MM.1S (cell line): ENCODE data around the gene MTFMT.

Experiments used
- DNase-seq: peaks from one replicate; pipeline ENCODE4 v3.0.0-alpha.2; 2015
- H2AFZ ChIP-seq: fragments of 300-600 bp; sonication (generic); 2 replicates; pipeline ENCODE4 v1.6.0; 2016; ENCODE audit warnings: antibody characterized with exemption, low read length
- H3F3A ChIP-seq: fragments of 300-600 bp; sonication (generic); 2 replicates; pipeline ENCODE4 v1.6.1; 2016; ENCODE audit warnings: mild to moderate bottlenecking, antibody characterized with exemption, low read length, moderate library complexity, mixed read lengths; ENCODE audit not compliant: insufficient read depth
- H3K27ac ChIP-seq: fragments of 300-600 bp; sonication (generic); 2 replicates; pipeline ENCODE4 v1.5.1; 2016; ENCODE audit warnings: mild to moderate bottlenecking, low read length
- H3K27me3 ChIP-seq: fragments of 300-600 bp; sonication (generic); replicated peaks from 2 replicates; pipeline ENCODE4 v1.6.0; 2016; ENCODE audit warnings: low read length; ENCODE audit not compliant: insufficient read depth
- H3K36me3 ChIP-seq: fragments of 300-600 bp; sonication (generic); replicated peaks from 2 replicates; pipeline ENCODE4 v1.6.1; 2016; ENCODE audit warnings: mild to moderate bottlenecking, low read length, mixed read lengths; ENCODE audit not compliant: insufficient read depth
- H3K4me1 ChIP-seq: fragments of 300-600 bp; sonication (generic); 2 replicates; pipeline ENCODE4 v1.6.1; 2016; ENCODE audit warnings: low read length, mixed read lengths
- H3K4me2 ChIP-seq: fragments of 300-600 bp; sonication (generic); 2 replicates; pipeline ENCODE4 v1.6.0; 2016; ENCODE audit warnings: low read depth, low read length
- H3K4me3 ChIP-seq: fragments of 300-600 bp; sonication (generic); 2 replicates; pipeline ENCODE4 v1.5.1; 2016; ENCODE audit warnings: low read length, mixed read lengths
- H3K79me2 ChIP-seq: fragments of 300-600 bp; sonication (generic); 2 replicates; pipeline ENCODE4 v1.6.1; 2016; ENCODE audit warnings: mixed run types, low read length, mixed read lengths
- H3K9ac ChIP-seq: fragments of 300-600 bp; sonication (generic); 2 replicates; pipeline ENCODE4 v1.6.1; 2016; ENCODE audit warnings: low read length, mixed read lengths
- H3K9me2 ChIP-seq: fragments of 300-600 bp; sonication (generic); replicated peaks from 2 replicates; pipeline ENCODE4 v1.6.1; 2016; ENCODE audit warnings: mild to moderate bottlenecking, low read length, mixed read lengths; ENCODE audit not compliant: insufficient read depth
- H3K9me3 ChIP-seq: fragments of 300-600 bp; sonication (generic); replicated peaks from 2 replicates; pipeline ENCODE4 v1.6.1; 2016; ENCODE audit warnings: mild to moderate bottlenecking, low read length, mixed read lengths; ENCODE audit not compliant: insufficient read depth
- H4K20me1 ChIP-seq: fragments of 300-600 bp; sonication (generic); 2 replicates; pipeline ENCODE4 v1.6.1; 2016; ENCODE audit warnings: mild to moderate bottlenecking, low read length, moderate library complexity, mixed read lengths; ENCODE audit not compliant: insufficient read depth
- CTCF ChIP-seq: fragments of 300-600 bp; sonication (generic); IDR thresholded peaks from 2 replicates; pipeline ENCODE4 v1.5.1; 2016; ENCODE audit warnings: antibody characterized with exemption, low read length, mixed read lengths
- EZH2 ChIP-seq: fragments of 300-600 bp; sonication (generic); optimal IDR thresholded peaks from 2 replicates; pipeline ENCODE3; 2017; ENCODE audit warnings: low read depth, mild to moderate bottlenecking, antibody characterized with exemption, low read length, mixed read lengths
- EZH2phosphoT487 ChIP-seq: fragments of 300-600 bp; sonication (generic); IDR thresholded peaks from 2 replicates; pipeline ENCODE4 v1.6.1; 2018; ENCODE audit warnings: antibody characterized with exemption, low read length

The MTFMT gene

GRCh38 chr15:65051266-65051665, 21.8 kb upstream of the MTFMT start:
- no peak for DNase-seq
- Histone ChIP-seq H4K20me1 (no peaks in the 10 kb centered on the region), H3K27ac (peak overlapping the region; percentile 84; the same call in 1 of the 2 replicates), H3K4me1 (peaks cover 46% of the 10 kb centered on the region), H3K4me3 (no peak overlapping the region), H3K9me2 (no peaks in the 10 kb centered on the region), H3K4me2 (peak overlapping the region; percentile 31; the same call in 1 of the 2 replicates), H3K36me3 (no peaks in the 10 kb centered on the region), H3K27me3 (no peaks in the 10 kb centered on the region), H2AFZ (peak overlapping the region; percentile 9; the same call in 1 of the 2 replicates), H3F3A (peaks cover 40% of the 10 kb centered on the region), H3K79me2 (no peaks in the 10 kb centered on the region), H3K9me3 (no peaks in the 10 kb centered on the region), H3K9ac (no peak overlapping the region)
- TF ChIP-seq EZH2: no peak
- TF ChIP-seq CTCF: no peak
- no peak for TF ChIP-seq EZH2phosphoT487

- Histone ChIP-seq H3K27me3 (no peaks in the 10 kb centered on the region), H3K79me2 (no peaks in the 10 kb centered on the region), H3K36me3 (no peaks in the 10 kb centered on the region), H3K27ac (peak overlapping the region; percentile 34; the same call in 1 of the 2 replicates), H4K20me1 (no peaks in the 10 kb centered on the region), H2AFZ (peak overlapping the region; percentile 86; the same call in 1 of the 2 replicates), H3K4me1 (peaks cover 46% of the 10 kb centered on the region), H3K4me2 (peak overlapping the region; percentile 98), H3K9ac (peak overlapping the region; percentile 35; the same call in 1 of the 2 replicates), H3K9me2 (no peaks in the 10 kb centered on the region), H3K9me3 (no peaks in the 10 kb centered on the region), H3F3A (peaks cover 40% of the 10 kb centered on the region), H3K4me3 (0 out of 2 replicates have a peak overlapping the region, but pooled peaks have one; percentile 61)
- TF ChIP-seq EZH2phosphoT487: no peak
- TF ChIP-seq EZH2: no peak
- TF ChIP-seq CTCF: no peak
- no peak for DNase-seq
These were observed 20.8 kb upstream of the MTFMT start for GRCh38 chr15:65050270-65050669.

DNA sequence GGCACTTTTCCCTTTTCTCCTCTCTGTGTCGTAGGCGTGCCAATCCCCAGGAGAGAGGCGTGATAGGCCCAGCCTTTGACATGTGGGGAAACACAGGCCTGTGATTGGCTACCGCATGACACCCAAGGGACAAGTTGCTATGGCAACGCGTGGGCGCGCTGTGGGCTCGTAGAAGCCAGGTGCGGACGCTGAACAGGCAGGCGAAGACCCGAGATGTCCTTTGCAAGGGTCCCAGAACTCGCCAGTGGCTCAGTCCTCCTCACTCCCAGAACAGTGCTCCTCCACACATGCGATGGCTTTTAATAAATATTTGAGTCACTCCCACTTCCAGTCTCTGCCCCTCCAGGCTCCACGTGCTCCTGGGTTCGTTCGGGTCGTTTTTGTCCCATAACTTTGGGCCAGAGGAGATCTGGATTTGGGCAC, 20.0 kb upstream of the MTFMT start:
- Histone ChIP-seq H3F3A (peaks cover 40% of the 10 kb centered on the region), H3K9me2 (no peaks in the 10 kb centered on the region), H3K27me3 (no peaks in the 10 kb centered on the region)

More for the DNA sequence above, 20.0 kb upstream of the MTFMT start:
- H3K36me3 ChIP-seq: no peaks in the 10 kb centered on the region
- no peaks in the 10 kb centered on the region for H4K20me1 ChIP-seq
- peak overlapping the region; percentile 61 for H3K4me3 ChIP-seq
- peak overlapping the region; percentile 34; the same call in 1 of the 2 replicates for H3K27ac ChIP-seq
- no peaks in the 10 kb centered on the region for H3K9me3 ChIP-seq
- H3K9ac ChIP-seq: peak overlapping the region; percentile 35
- H2AFZ ChIP-seq: peak overlapping the region; percentile 86
- H3K4me1 ChIP-seq: peaks cover 44% of the 10 kb centered on the region
- peak; percentile 96 for DNase-seq
- TF ChIP-seq CTCF (no peak), EZH2phosphoT487 (no peak), EZH2 (no peak)
- peak overlapping the region; percentile 98 for H3K4me2 ChIP-seq
- no peaks in the 10 kb centered on the region for H3K79me2 ChIP-seq
